Measurements from ENCODE around the gene RPIA.

DNA sequence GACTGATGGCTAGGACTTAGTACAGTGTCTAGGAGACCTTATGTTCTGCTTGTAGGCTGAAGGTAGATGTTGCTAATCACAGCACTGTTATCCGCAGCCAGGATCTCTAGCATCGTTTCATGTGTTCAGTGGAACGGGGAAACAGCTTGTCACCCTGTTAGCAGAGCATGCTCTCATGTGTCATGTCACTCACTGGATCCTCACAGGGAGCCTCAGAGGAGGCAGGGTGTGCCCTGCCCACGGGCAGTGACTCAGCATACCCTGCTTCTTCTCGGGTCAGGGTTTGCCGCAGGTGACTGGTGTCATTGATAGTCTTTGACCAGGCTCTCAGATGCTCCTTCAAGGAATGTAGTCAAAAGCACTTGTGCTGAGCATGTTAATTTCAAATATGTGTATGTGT, 44.4 kb downstream of the RPIA start:
- TF ChIP-seq, protein P1, sequence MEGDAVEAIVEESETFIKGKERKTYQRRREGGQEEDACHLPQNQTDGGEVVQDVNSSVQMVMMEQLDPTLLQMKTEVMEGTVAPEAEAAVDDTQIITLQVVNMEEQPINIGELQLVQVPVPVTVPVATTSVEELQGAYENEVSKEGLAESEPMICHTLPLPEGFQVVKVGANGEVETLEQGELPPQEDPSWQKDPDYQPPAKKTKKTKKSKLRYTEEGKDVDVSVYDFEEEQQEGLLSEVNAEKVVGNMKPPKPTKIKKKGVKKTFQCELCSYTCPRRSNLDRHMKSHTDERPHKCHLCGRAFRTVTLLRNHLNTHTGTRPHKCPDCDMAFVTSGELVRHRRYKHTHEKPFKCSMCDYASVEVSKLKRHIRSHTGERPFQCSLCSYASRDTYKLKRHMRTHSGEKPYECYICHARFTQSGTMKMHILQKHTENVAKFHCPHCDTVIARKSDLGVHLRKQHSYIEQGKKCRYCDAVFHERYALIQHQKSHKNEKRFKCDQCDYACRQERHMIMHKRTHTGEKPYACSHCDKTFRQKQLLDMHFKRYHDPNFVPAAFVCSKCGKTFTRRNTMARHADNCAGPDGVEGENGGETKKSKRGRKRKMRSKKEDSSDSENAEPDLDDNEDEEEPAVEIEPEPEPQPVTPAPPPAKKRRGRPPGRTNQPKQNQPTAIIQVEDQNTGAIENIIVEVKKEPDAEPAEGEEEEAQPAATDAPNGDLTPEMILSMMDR (IDR thresholded peaks at IDR 0.05), result no peak
- no peak for TF ChIP-seq POLR2A (IDR thresholded peaks at IDR 0.05)
